ENCODE data around the gene CD9.

The CD9 gene

DNA sequence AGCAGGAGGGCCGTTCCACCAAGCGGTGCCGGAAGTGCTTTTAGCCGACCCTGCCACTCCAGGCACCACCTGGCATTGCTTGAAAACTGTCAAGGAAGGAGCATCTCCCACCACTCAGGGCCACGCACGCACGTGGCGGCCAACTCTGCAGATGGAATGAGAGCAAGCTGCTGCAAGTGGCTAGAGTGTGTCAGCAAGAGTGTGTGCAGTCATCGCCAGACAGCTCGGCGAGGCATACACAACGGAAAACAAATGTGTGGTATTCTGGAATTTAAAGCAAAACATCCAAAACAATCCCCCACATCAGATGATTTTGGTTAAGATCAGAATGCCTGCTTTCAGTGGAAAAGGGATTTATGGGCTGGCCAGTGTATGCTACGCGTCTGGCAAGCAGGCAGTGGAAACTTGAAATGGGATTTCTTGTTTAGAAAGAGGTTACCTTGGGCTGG is 11.2 kb downstream of the CD9 start:
- ChIA-PET POLR2A (no interaction called here), CTCF (interaction anchor here (1.0 to 1.2 kb wide), 2 partner anchors 67 to 165 kb away, joined by 3 read pairs; no protein-coding TSS in a partner anchor)
- TF ChIP-seq TARDBP (IDR thresholded peaks at IDR 0.05) (no peak), LEF1 (IDR thresholded peaks at IDR 0.05; ENCODE audit: borderline replicate concordance) (no peak), BHLHE40 (IDR thresholded peaks at IDR 0.05; ENCODE audit: borderline replicate concordance) (no peak)
- no peak for DNase-seq (ENCODE audit: extremely low spot score)

DNA sequence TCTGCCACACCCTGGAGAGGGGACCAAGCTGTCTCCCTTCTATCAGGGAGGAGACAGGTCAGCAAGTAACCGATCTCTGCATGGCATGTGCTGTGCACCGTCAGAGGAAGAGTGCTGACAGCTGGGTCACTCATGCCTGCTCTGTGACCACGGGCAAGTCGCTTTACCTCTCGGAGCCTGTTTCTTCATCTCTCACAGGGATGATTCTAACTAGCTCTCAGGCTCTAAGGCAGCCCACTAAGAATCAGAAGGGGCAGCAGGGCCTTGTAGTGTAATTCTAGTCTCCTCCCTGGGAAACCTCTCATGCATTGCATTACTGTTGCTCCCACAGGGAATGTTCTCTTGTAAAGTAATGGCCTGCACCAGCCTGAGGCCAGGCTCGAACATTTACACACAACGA is 11.9 kb downstream of the CD9 start:
- DNase-seq (ENCODE audit: extremely low spot score) = no peak
- TF ChIP-seq, protein P1, sequence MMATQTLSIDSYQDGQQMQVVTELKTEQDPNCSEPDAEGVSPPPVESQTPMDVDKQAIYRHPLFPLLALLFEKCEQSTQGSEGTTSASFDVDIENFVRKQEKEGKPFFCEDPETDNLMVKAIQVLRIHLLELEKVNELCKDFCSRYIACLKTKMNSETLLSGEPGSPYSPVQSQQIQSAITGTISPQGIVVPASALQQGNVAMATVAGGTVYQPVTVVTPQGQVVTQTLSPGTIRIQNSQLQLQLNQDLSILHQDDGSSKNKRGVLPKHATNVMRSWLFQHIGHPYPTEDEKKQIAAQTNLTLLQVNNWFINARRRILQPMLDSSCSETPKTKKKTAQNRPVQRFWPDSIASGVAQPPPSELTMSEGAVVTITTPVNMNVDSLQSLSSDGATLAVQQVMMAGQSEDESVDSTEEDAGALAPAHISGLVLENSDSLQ (IDR thresholded peaks at IDR 0.05) = no peak
- TF ChIP-seq FOXA1 (IDR thresholded peaks at IDR 0.05) (no peak), BHLHE40 (IDR thresholded peaks at IDR 0.05; ENCODE audit: borderline replicate concordance) (no peak), L3MBTL2 (conservative IDR thresholded peaks at IDR 0.05) (no peak), FOXK2 (IDR thresholded peaks at IDR 0.05) (no peak), NFRKB (IDR thresholded peaks at IDR 0.05) (no peak), ELF4 (IDR thresholded peaks at IDR 0.05) (no peak)
- ChIA-PET POLR2A (no interaction called here), CTCF (interaction anchor here (1.0 to 1.2 kb wide), 2 partner anchors 67 to 166 kb away, joined by 3 read pairs; no protein-coding TSS in a partner anchor)

DNA sequence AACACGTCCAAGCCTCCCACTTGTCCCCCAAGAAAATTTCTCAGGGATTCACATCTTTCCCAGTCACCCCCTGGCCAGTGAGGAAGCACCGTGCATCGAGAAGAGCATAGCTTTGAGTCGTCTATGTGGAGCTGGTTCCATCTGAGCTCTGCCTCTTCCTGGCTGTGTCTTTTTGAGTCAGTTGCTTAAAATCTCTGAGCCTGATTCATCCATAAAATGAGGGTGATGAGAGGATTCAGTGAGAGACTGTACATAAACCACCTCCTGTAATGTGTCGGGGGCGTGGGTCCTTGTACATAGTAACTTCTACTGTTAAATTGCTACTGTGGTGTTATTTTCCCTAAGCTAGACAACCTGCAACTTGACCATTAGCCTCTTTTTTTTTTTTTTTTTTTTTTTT is 13.8 kb downstream of the CD9 start:
- ChIA-PET POLR2A (interaction anchor here (1.5 kb wide), 1 partner anchor 13 kb away, joined by 4 read pairs; no protein-coding TSS in a partner anchor), CTCF (interaction anchor here (1.5 kb wide), 1 partner anchor 9 kb away, joined by 5 read pairs; no protein-coding TSS in a partner anchor)
- DNase-seq (ENCODE audit: extremely low spot score) = no peak
- TF ChIP-seq NFRKB (IDR thresholded peaks at IDR 0.05) (no peak), L3MBTL2 (conservative IDR thresholded peaks at IDR 0.05) (no peak), FOXK2 (IDR thresholded peaks at IDR 0.05) (no peak), BHLHE40 (IDR thresholded peaks at IDR 0.05; ENCODE audit: borderline replicate concordance) (no peak), FOXM1 (IDR thresholded peaks at IDR 0.05; ENCODE audit: borderline replicate concordance) (no peak), LEF1 (IDR thresholded peaks at IDR 0.05; ENCODE audit: borderline replicate concordance) (no peak), ARNT (IDR thresholded peaks at IDR 0.05) (no peak), SP1 (IDR thresholded peaks at IDR 0.05) (no peak), ZNF384 (IDR thresholded peaks at IDR 0.05) (no peak), SUZ12 (IDR thresholded peaks at IDR 0.05) (no peak), FOXA1 (IDR thresholded peaks at IDR 0.05) (no peak), HDGF (IDR thresholded peaks at IDR 0.05; ENCODE audit: borderline replicate concordance) (no peak), TARDBP (IDR thresholded peaks at IDR 0.05) (no peak), ELF4 (IDR thresholded peaks at IDR 0.05) (no peak), CTBP1 (IDR thresholded peaks at IDR 0.05; ENCODE audit: borderline replicate concordance) (no peak)
- TF ChIP-seq, protein P1 (IDR thresholded peaks at IDR 0.05) = no peak

DNA sequence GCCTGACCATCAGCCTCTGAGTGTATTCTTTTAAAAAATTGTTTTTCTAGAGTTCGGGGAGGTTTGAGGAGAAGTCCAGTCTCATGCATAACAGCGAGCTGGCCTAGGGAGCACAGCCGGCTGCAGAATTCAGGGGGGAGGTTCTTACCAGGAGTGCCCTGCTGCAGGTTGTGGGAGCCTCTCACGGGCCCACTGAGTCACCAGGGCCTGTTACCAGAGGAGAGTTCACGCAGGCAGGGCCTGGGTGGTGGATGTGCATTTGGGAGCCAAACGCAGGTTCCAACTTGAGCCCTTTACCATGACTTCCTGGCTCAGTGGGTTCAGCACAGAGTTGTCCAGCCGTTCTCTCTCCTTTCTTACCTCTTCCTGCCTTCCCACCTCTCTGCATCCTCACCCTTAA is 14.4 kb downstream of the CD9 start:
- ChIA-PET CTCF (interaction anchor here (1.5 kb wide), 1 partner anchor 10 kb away, joined by 5 read pairs; no protein-coding TSS in a partner anchor), POLR2A (interaction anchor here (1.5 kb wide), 1 partner anchor 13 kb away, joined by 4 read pairs; no protein-coding TSS in a partner anchor)
- DNase-seq (ENCODE audit: extremely low spot score) = no peak
- TF ChIP-seq BHLHE40 (IDR thresholded peaks at IDR 0.05; ENCODE audit: borderline replicate concordance) (no peak), FOXA1 (IDR thresholded peaks at IDR 0.05) (no peak), ZNF384 (IDR thresholded peaks at IDR 0.05) (no peak), ARNT (IDR thresholded peaks at IDR 0.05) (no peak), SUZ12 (IDR thresholded peaks at IDR 0.05) (no peak), L3MBTL2 (conservative IDR thresholded peaks at IDR 0.05) (no peak)

DNA sequence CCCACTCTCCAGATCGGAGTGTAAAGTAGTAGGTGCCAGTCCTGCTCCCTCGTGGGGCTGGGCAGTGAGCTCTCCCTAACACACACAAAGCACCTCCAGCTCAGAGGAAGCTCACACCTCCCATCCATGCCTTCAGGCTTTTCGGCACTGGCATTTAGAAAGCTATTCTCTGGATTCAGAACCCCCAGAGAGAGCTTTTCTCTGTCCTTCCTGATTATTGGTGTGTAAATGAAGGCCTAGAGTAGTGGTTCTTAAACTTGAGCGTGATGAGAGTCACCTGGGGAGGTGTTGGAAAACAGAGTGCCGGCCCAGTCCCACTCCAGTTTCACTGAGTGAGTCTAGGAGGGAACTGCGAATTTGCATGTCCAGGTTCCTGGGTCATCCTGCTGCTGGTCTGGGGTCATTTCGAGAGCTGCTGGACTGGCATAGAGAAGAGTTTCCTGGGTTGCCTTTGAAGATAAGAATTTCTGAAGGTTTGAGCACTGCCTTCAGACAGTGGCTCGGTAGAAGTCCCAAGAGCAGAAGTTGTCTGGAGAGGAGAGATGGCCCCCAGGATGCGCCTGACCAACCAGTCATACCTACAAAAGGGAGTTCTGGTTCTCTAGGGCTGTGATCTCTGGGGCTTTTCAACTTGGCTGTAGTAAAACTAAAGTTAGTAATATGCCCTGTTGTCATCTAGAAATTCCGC is 15.1 kb downstream of the CD9 start:
- no peak for DNase-seq (ENCODE audit: extremely low spot score)
- POLR2A ChIA-PET = interaction anchor here (1.5 kb wide), 1 partner anchor 14 kb away, joined by 4 read pairs; no protein-coding TSS in a partner anchor
- TF ChIP-seq CTBP1 (IDR thresholded peaks at IDR 0.05; ENCODE audit: borderline replicate concordance) (no peak), HDGF (IDR thresholded peaks at IDR 0.05; ENCODE audit: borderline replicate concordance) (no peak), L3MBTL2 (conservative IDR thresholded peaks at IDR 0.05) (no peak), BHLHE40 (IDR thresholded peaks at IDR 0.05; ENCODE audit: borderline replicate concordance) (no peak)
- CTCF ChIA-PET = interaction anchor here (1.5 kb wide), 1 partner anchor 10 kb away, joined by 5 read pairs; no protein-coding TSS in a partner anchor

DNA sequence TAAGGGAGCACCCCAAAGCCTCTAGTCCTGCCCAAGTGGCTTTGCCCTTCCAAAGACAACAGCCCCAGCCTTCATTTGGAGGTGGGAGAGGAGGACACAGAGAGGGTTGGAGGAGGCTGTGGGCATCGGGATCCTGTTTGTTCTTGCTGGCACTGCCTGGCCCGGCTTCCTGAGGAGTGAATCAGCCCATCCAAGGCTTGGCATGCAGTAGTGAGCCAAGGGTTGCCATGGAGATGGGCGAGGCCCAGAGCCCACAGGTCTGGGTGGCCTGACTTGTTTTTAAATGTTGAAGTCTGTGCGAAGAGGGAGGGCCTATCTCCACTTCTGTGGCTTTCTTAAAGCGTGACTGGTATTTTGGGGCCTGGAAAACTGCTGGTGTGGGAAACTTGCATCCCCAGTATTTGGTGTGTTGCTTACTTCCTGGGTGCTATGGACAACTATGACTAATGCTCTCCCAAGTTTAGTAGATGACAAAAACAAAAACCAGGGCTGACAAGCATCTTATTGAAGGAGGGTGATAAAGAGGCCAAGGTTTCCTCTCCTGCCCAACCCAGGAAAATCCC is 15.8 kb downstream of the CD9 start:
- DNase-seq (ENCODE audit: extremely low spot score) = no peak
- TF ChIP-seq SP1 (IDR thresholded peaks at IDR 0.05) = no peak
- no peak for TF ChIP-seq FOXM1 (IDR thresholded peaks at IDR 0.05; ENCODE audit: borderline replicate concordance)
- no peak for TF ChIP-seq SUZ12 (IDR thresholded peaks at IDR 0.05)
- CTCF ChIA-PET = no interaction called here
- POLR2A ChIA-PET = no interaction called here

DNA sequence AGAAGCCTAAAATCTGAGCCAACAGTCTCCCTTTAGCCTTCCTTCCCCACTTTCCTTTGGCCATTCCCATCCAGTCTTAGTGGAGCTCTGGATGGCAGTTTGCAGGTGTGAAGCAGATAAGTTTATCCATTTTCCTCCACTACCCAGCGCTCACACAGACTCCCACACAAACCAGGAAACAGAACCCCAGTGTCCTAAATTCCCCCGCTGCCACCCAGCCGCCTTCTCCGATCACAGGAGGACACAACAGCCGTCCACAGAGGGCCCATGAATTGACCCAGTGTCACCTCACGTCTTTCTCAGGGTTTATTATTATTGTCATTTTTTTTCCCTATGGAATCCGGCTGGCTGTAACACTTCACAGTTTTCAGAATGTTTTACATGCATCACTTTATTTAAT is 16.4 kb downstream of the CD9 start:
- no peak for TF ChIP-seq HDGF (IDR thresholded peaks at IDR 0.05; ENCODE audit: borderline replicate concordance)
- no peak for TF ChIP-seq FOXA1 (IDR thresholded peaks at IDR 0.05)
- TF ChIP-seq ZNF384 (IDR thresholded peaks at IDR 0.05) = no peak
- no peak for TF ChIP-seq L3MBTL2 (conservative IDR thresholded peaks at IDR 0.05)
- no peak for TF ChIP-seq SUZ12 (IDR thresholded peaks at IDR 0.05)
- no peak for TF ChIP-seq FOXK2 (IDR thresholded peaks at IDR 0.05)
- TF ChIP-seq, protein P1 (IDR thresholded peaks at IDR 0.05) = no peak
- TF ChIP-seq ARNT (IDR thresholded peaks at IDR 0.05) = no peak
- TF ChIP-seq BHLHE40 (IDR thresholded peaks at IDR 0.05; ENCODE audit: borderline replicate concordance) = no peak
- TF ChIP-seq NFRKB (IDR thresholded peaks at IDR 0.05) = no peak
- no peak for TF ChIP-seq LEF1 (IDR thresholded peaks at IDR 0.05; ENCODE audit: borderline replicate concordance)
- no peak for TF ChIP-seq FOXM1 (IDR thresholded peaks at IDR 0.05; ENCODE audit: borderline replicate concordance)
- TF ChIP-seq TARDBP (IDR thresholded peaks at IDR 0.05) = no peak
- no peak for TF ChIP-seq SP1 (IDR thresholded peaks at IDR 0.05)
- TF ChIP-seq ELF4 (IDR thresholded peaks at IDR 0.05) = no peak
- TF ChIP-seq CTBP1 (IDR thresholded peaks at IDR 0.05; ENCODE audit: borderline replicate concordance) = no peak
- no peak for DNase-seq (ENCODE audit: extremely low spot score)
- ChIA-PET POLR2A (no interaction called here), CTCF (no interaction called here)

Data from HEK293T (cell line).